Spleen (tissue), 11 donors: ENCODE measurements around the gene SYNE2. TPM values are rescaled to one million over a fixed set of nuclear protein-coding genes. Genes with fewer than 3 reads are reported as not detected.
A peak's percentile ranks its signal among the peaks of the same experiment; 100 is the strongest.
"Not testable (repeated sequence)": the region's sequence is repeated elsewhere in the genome, so short reads cannot be mapped to it uniquely, and the experiment has no call there.

Experiments
- DNase-seq: peaks from one replicate; pipeline ENCODE4 v3.0.0-alpha.2; 2020
- H3K27ac ChIP-seq, 8 donors: fragments of 200-600 bp; sonication (generic) in 7 of 8; 1 replicate in 4 of 8; 2 replicates in 4 of 8; pipeline versions ENCODE4 v1.5.0 to v1.8.0; 2016 to 2021; ENCODE audit warnings: inconsistent platforms in 4 of 8, mild to moderate bottlenecking in 4 of 8, moderate library complexity in 1 of 8
- H3K27me3 ChIP-seq, 7 donors: fragments of 200-600 bp; sonication (generic) in 6 of 7; replicated peaks in 1 of 7; 1 replicate in 4 of 7; 2 replicates in 3 of 7; pipeline versions ENCODE4 v1.5.0 to v1.8.0; 2016 to 2021; ENCODE audit warnings: inconsistent platforms in 3 of 7, mild to moderate bottlenecking in 1 of 7
- H3K36me3 ChIP-seq, 6 donors: fragments of 200-600 bp; sonication (generic) in 5 of 6; 1 replicate in 4 of 6; 2 replicates in 2 of 6; pipeline versions ENCODE4 v1.5.0 to v1.8.0; 2016 to 2021; ENCODE audit warnings: inconsistent platforms in 2 of 6
- H3K4me1 ChIP-seq, 6 donors: fragments of 200-600 bp; sonication (generic) in 5 of 6; 1 replicate in 3 of 6; 2 replicates in 3 of 6; pipeline versions ENCODE4 v1.5.0 to v1.8.0; 2016 to 2021; ENCODE audit warnings: inconsistent platforms in 3 of 6
- H3K4me3 ChIP-seq, 8 donors: fragments of 200-600 bp; sonication (generic) in 7 of 8; 1 replicate in 4 of 8; 2 replicates in 4 of 8; pipeline versions ENCODE4 v1.5.0 to v1.8.0; 2016 to 2021; ENCODE audit warnings: inconsistent platforms in 4 of 8, mild to moderate bottlenecking in 4 of 8, moderate library complexity in 2 of 8
- H3K9me3 ChIP-seq, 8 donors: fragments of 200-600 bp; sonication (generic) in 7 of 8; 1 replicate in 4 of 8; 2 replicates in 4 of 8; pipeline versions ENCODE4 v1.5.0 to v1.8.0; 2016 to 2021; ENCODE audit warnings: inconsistent platforms in 4 of 8
- CTCF ChIP-seq, 11 experiments: fragments of 200-600 bp in 7 of 11; fragments of 450-650 bp in 4 of 11; sonication (generic) in 4 of 11; IDR thresholded peaks in 8 of 11; conservative IDR thresholded peaks in 3 of 11; 1 replicate in 7 of 11; 2 replicates in 4 of 11; pipeline versions ENCODE4 v1.4.0 to v1.8.0; 2016 to 2021; ENCODE audit warnings: antibody characterized with exemption in 11 of 11, inconsistent platforms in 4 of 11, mild to moderate bottlenecking in 1 of 11
- POLR2A ChIP-seq, 3 donors: fragments of 450-650 bp; IDR thresholded peaks; one replicate each; pipeline ENCODE4 v1.5.1; 2017; ENCODE audit warnings: antibody characterized with exemption in 3 of 3, mild to moderate bottlenecking in 1 of 3
- POLR2AphosphoS5 ChIP-seq, 3 donors: sonication (generic); formaldehyde crosslinking; IDR thresholded peaks; one replicate each; pipeline ENCODE4 v1.5.1; 2017; ENCODE audit warnings: antibody characterized with exemption in 3 of 3
- WGBS, 5 donors: extraction: QIAGEN DNeasy Blood & Tissue Kit in 3 of 5; methylation state at CpG; one replicate each; pipeline versions ENCODE4 v1.1.5 to v1.1.7; 2013 to 2018; 5-methylcytosine and 5-hydroxymethylcytosine counted together
- intact Hi-C: fragments of 100-400 bp; cut with DNase I; formaldehyde crosslinking; loops from one replicate; pipeline ENCODE4 v1.15.0; 2023; ENCODE audit warnings: low total_unique reads
- polyA plus RNA-seq, 3 donors: library from polyadenylated mRNA; stranded (reverse); fragments of 200-250 nt; gene quantifications; one replicate each; pipeline ENCODE4 v1.2.1, GENCODE V29; 2013
- total RNA-seq, 7 donors: library from RNA; depleted of rRNA in 3 of 7; stranded (reverse); fragments of >200 nt in 3 of 7; fragmentation: NEBNext Ultra II Directional in 4 of 7; extraction: Animal tissue kit (Norgen Biotek cat#: 25700) in 4 of 7; gene quantifications; one replicate each; pipeline versions ENCODE4 v1.1.0 to v1.2.1, GENCODE V29; 2016 to 2021
- donor health status: healthy with polysubstance abuse.
- donor health status: DM: no; HTN: no; CAD: no; lungs with moderate emphysema.
- donor health status: DM: no; HTN: no; CAD: no.
- donor health status: Bipolar disorder and iron deficiency.
- donor health status: healthy.
- donor health status: DM: no; HTN: no; CAD: no.
- donor health status: DM: yes; HTN: yes; CAD: no.

The SYNE2 gene
- total and polyA plus RNA-seq, 10 donors = 16.0 to 173 (median 147) TPM

GRCh38 chr14:64208981-64209380 is 356.2 kb downstream of the SYNE2 start:
- Histone ChIP-seq H3K27ac (peak overlapping the region; percentile 27 to 69 (median 61)), H3K4me3 (no peak overlapping the region), H3K27me3 (no peaks in the 10 kb centered on the region), H3K36me3 (peaks cover 0 to 63% (median 50%) of the 10 kb centered on the region in 6 donors), H3K4me1 (peaks cover 6 to 29% (median 20%) of the 10 kb centered on the region in 6 donors), H3K9me3 (no peaks in the 10 kb centered on the region)
- no peak for TF ChIP-seq POLR2A (IDR thresholded peaks at IDR 0.05)
- TF ChIP-seq CTCF (IDR thresholded peaks at IDR 0.05 in 8 of 11, conservative IDR thresholded peaks at IDR 0.05 in 3 of 11) = no peak
- TF ChIP-seq POLR2AphosphoS5 (IDR thresholded peaks at IDR 0.05) = no peak
- intact Hi-C loops = no loop called here
- 67 to 83% (median 73%) methylated on average over 10 of the region's 10 CpGs for WGBS, 5 donors
- DNase-seq = no peak

DNA sequence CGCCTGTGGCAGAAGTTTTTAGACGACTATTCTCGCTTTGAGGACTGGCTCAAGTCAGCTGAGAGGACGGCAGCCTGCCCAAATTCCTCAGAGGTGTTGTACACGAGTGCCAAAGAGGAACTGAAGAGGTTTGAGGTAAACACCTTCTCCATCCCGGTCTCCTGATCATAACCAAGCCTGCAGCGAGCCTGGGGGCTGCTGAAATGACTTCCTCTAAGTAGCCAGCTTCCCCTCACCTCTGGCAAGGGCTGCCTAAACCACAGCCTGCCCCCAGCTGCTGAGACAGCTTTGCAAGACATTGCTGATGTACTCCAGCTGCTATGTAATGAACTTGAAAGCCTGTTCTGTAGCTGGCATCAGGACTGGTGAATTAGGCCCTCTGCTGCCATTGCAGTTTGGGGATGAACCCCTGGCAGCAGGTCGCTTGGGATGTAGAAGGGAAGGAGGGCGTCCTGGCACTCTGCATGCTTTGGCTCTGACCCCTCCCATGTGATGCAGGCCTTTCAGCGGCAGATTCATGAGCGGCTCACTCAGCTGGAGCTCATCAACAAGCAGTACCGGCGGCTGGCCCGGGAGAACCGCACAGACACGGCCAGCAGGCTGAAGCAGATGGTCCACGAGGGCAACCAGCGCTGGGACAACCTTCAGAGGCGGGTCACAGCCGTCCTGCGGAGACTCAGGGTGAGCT is 356.8 kb downstream of the SYNE2 start:
- WGBS, 5 donors = 49 to 55% (median 52%) methylated on average over 14 to 21 of the region's 21 CpGs
- Histone ChIP-seq H3K27ac (peak overlapping the region; percentile 27 to 69 (median 61)), H3K36me3 (peaks cover 0 to 69% (median 56%) of the 10 kb centered on the region in 6 donors), H3K9me3 (no peaks in the 10 kb centered on the region), H3K27me3 (no peaks in the 10 kb centered on the region), H3K4me1 (peaks cover 6 to 29% (median 20%) of the 10 kb centered on the region in 6 donors), H3K4me3 (peak overlapping the region in 1 of 8 donors; percentile 11)
- peak; percentile 87 for DNase-seq
- intact Hi-C loops = no loop called here
- TF ChIP-seq POLR2AphosphoS5 (IDR thresholded peaks at IDR 0.05) (peak; percentile 70 to 86 (median 82)), CTCF (IDR thresholded peaks at IDR 0.05 in 8 of 11, conservative IDR thresholded peaks at IDR 0.05 in 3 of 11) (no peak), POLR2A (IDR thresholded peaks at IDR 0.05) (no peak)

GRCh38 chr14:64210216-64210615 is 357.4 kb downstream of the SYNE2 start:
- peak overlapping the region; percentile 27 to 69 (median 61) for H3K27ac ChIP-seq
- intact Hi-C loops = no loop called here
- WGBS, 5 donors = 84 to 90% (median 88%) methylated on average over 12 of the region's 12 CpGs
- no peaks in the 10 kb centered on the region for H3K27me3 ChIP-seq
- TF ChIP-seq POLR2A (IDR thresholded peaks at IDR 0.05) (no peak), CTCF (IDR thresholded peaks at IDR 0.05 in 8 of 11, conservative IDR thresholded peaks at IDR 0.05 in 3 of 11) (no peak), POLR2AphosphoS5 (IDR thresholded peaks at IDR 0.05) (no peak)
- peak overlapping the region in 1 of 8 donors; percentile 11 for H3K4me3 ChIP-seq
- no peaks in the 10 kb centered on the region for H3K9me3 ChIP-seq
- H3K36me3 ChIP-seq = peaks cover 0 to 75% (median 62%) of the 10 kb centered on the region in 6 donors
- DNase-seq = no peak
- H3K4me1 ChIP-seq = peaks cover 6 to 29% (median 20%) of the 10 kb centered on the region in 6 donors

DNA sequence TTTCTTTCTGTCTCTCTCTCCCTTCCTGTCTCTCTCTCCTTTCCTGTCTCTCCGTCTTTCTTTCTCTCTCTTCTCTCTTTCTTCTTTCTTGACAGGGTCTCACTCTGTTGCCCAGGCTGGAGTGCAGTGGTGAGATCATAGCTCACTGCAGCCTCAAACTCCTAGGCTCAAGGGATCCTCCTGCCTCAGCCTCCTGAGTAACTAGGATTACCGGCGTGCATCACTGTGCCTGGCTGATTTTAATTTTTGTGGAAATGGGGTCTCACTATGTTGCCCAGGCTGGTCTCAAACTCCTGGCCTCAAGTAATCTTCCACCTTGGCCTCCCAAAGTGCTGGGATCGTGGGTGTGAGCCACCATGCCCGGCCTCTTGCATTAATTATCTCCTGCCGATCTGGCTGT is 358.1 kb downstream of the SYNE2 start:
- intact Hi-C loops, H3K4me3 ChIP-seq, H3K27me3 ChIP-seq, H3K9me3 ChIP-seq, DNase-seq: not testable (repeated sequence)
- peaks cover 6 to 29% (median 20%) of the 10 kb centered on the region in 6 donors for H3K4me1 ChIP-seq
- H3K36me3 ChIP-seq = peaks cover 0 to 82% (median 69%) of the 10 kb centered on the region in 6 donors
- peak overlapping the region in 5 of 8 donors; percentile 35 to 69 (median 67) for H3K27ac ChIP-seq
- 85 to 90% (median 87%) methylated on average over 6 of the region's 6 CpGs for WGBS, 5 donors
